Ovary (tissue), 9 donors: ENCODE data around the gene TBX18. TPM values are rescaled to one million over a fixed set of nuclear protein-coding genes. Genes with fewer than 3 reads are reported as not detected.

Source experiments
- DNase-seq, 5 donors: peaks; one replicate each; pipeline ENCODE4 v3.0.0-alpha.2; 2019 to 2020
- H3K27ac ChIP-seq, 2 donors: fragments of 200-600 bp; one replicate each; pipeline versions ENCODE4 v1.5.1 to v1.8.0; 2019 to 2022
- H3K27me3 ChIP-seq: fragments of 200-600 bp; one replicate; pipeline ENCODE4 v1.8.0; 2022
- H3K36me3 ChIP-seq: fragments of 200-600 bp; sonication (generic); one replicate; pipeline ENCODE4 v1.5.1; 2019
- H3K4me1 ChIP-seq: one replicate; pipeline ENCODE4 v1.8.1; 2013; ENCODE audit warnings: mild to moderate bottlenecking, moderate library complexity; ENCODE audit not compliant: insufficient read depth
- H3K4me3 ChIP-seq: fragments of 200-600 bp; sonication (generic); one replicate; pipeline ENCODE4 v1.5.1; 2017
- H3K9me3 ChIP-seq, 2 donors: fragments of 200-600 bp in 1 of 2; sonication (generic) in 1 of 2; one replicate each; pipeline versions ENCODE4 v1.5.1 to v1.8.1; 2013 to 2019; ENCODE audit warnings: mild to moderate bottlenecking in 1 of 2, moderate library complexity in 1 of 2
- EP300 ChIP-seq: sonication (generic); formaldehyde crosslinking; IDR thresholded peaks from one replicate; pipeline ENCODE4 v1.6.1; 2017; ENCODE audit warnings: antibody characterized with exemption
- POLR2A ChIP-seq: fragments of 450-650 bp; IDR thresholded peaks from one replicate; pipeline ENCODE4 v1.6.1; 2017; ENCODE audit warnings: antibody characterized with exemption, mild to moderate bottlenecking, moderate library complexity
- WGBS, 3 donors: extraction: QIAGEN DNeasy Blood & Tissue Kit in 1 of 3; methylation state at CpG; one replicate each; pipeline versions ENCODE4 v1.1.5 to v1.1.7; 2013 to 2017; 5-methylcytosine and 5-hydroxymethylcytosine counted together
- intact Hi-C, 4 donors: fragments of 100-400 bp; cut with DNase I; formaldehyde crosslinking; loops; one replicate each; pipeline versions ENCODE4 v1.11.0 to v1.15.1; 2022 to 2023
- polyA plus RNA-seq, 2 donors: library from polyadenylated mRNA; stranded (reverse); fragments of 200-250 nt in 1 of 2; fragments of 350-450 nt in 1 of 2; fragmentation: Illumina TruSeq in 1 of 2; extraction: RNeasy Lipid Tissue Mini Kit (QIAGEN cat#74804) in 1 of 2; gene quantifications; one replicate each; pipeline ENCODE4 v1.2.3, GENCODE V29; 2013 to 2014
- total RNA-seq, 7 donors: library from RNA; depleted of rRNA in 2 of 7; stranded (reverse); fragments of >200 nt in 2 of 7; fragmentation: NEBNext Ultra II Directional in 3 of 7; extraction: Animal tissue kit (Norgen Biotek cat#: 25700) in 3 of 7; gene quantifications; one replicate each; pipeline versions ENCODE4 v1.1.0 to v1.2.4, GENCODE V29; 2016 to 2023
- TF ChIP-seq, protein P1 (sequence below), 3 donors: fragments of 450-650 bp in 2 of 3; fragments of 200-600 bp in 1 of 3; IDR thresholded peaks; one replicate each; pipeline versions ENCODE4 v1.5.1 to v1.8.0; 2016 to 2022; ENCODE audit warnings: antibody characterized with exemption in 3 of 3, mild to moderate bottlenecking in 1 of 3
- donor health status: DM: no; HTN: no; CAD: no; lungs with moderate emphysema.
- donor health status: DM: no; HTN: no; CAD: no.
- donor health status: Bipolar disorder and iron deficiency.
- donor health status: DM: yes; HTN: yes; CAD: no.
- donor health status: DM: no; HTN: no; CAD: no.
- donor health status: DM: yes; HTN: yes; CAD: no.

TBX18 gene
- total and polyA plus RNA-seq, 9 donors: 1.3 to 13.3 (median 5.4) TPM

DNA sequence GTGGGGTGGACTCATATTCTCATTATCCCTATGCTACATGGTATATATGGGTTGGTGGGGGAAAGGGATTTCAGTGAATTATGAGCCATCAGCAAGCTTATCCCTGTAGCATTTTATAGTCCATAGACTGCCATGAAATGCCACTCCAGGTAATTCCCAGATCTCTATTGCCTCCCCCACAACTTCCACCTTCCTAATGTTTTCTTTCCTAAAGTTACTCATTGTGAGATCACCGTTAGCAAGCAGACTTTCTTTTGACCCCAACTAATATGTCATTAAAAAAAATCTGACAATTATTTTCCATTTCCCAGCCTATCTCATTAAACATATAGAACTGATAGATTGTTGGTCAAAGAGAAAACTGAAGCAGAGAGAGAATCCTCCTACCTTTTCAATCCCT lies 40.7 kb upstream of the TBX18 start:
- intact Hi-C loops: no loop called here
- H3K4me1 ChIP-seq: no peaks in the 10 kb centered on the region
- TF ChIP-seq POLR2A (no peak), EP300 (no peak)
- TF ChIP-seq, protein P1, sequence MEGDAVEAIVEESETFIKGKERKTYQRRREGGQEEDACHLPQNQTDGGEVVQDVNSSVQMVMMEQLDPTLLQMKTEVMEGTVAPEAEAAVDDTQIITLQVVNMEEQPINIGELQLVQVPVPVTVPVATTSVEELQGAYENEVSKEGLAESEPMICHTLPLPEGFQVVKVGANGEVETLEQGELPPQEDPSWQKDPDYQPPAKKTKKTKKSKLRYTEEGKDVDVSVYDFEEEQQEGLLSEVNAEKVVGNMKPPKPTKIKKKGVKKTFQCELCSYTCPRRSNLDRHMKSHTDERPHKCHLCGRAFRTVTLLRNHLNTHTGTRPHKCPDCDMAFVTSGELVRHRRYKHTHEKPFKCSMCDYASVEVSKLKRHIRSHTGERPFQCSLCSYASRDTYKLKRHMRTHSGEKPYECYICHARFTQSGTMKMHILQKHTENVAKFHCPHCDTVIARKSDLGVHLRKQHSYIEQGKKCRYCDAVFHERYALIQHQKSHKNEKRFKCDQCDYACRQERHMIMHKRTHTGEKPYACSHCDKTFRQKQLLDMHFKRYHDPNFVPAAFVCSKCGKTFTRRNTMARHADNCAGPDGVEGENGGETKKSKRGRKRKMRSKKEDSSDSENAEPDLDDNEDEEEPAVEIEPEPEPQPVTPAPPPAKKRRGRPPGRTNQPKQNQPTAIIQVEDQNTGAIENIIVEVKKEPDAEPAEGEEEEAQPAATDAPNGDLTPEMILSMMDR (IDR thresholded peaks at IDR 0.05): no peak
- no peaks in the 10 kb centered on the region for H3K27me3 ChIP-seq
- H3K27ac ChIP-seq: no peak overlapping the region
- WGBS, 3 donors: 44 to 65% (median 47%) methylated on average over 1 of the region's 1 CpG
- no peaks in the 10 kb centered on the region for H3K9me3 ChIP-seq
- H3K4me3 ChIP-seq: no peak overlapping the region
- no peak for DNase-seq
- H3K36me3 ChIP-seq: no peaks in the 10 kb centered on the region

DNA sequence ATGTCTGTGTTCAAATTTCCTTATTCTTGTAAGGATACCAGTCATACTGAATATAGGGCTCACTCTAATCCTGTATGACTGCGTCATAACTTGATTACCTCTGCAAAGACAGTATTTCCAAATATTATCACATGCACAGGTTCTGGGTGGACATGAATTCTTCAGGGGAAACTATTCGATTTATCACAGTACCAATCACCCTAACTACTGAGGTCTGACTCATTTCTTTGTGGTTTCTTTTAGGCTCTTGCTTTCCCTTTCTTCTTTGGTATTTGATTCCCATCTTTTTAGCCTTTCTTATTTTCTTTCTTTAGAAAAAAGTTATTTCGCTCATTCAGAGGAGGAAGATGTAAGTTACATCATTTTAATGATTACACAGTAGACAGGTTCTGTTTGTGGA lies 40.3 kb upstream of the TBX18 start:
- Histone ChIP-seq H3K4me3 (no peak overlapping the region), H3K27ac (no peak overlapping the region), H3K9me3 (no peaks in the 10 kb centered on the region), H3K4me1 (no peaks in the 10 kb centered on the region), H3K27me3 (no peaks in the 10 kb centered on the region), H3K36me3 (no peaks in the 10 kb centered on the region)
- no peak for DNase-seq
- TF ChIP-seq, protein P1 (IDR thresholded peaks at IDR 0.05): no peak
- no peak for TF ChIP-seq POLR2A
- no peak for TF ChIP-seq EP300
- WGBS, 3 donors: 84 to 91% (median 90%) methylated on average over 3 of the region's 3 CpGs
- intact Hi-C loops: no loop called here

DNA sequence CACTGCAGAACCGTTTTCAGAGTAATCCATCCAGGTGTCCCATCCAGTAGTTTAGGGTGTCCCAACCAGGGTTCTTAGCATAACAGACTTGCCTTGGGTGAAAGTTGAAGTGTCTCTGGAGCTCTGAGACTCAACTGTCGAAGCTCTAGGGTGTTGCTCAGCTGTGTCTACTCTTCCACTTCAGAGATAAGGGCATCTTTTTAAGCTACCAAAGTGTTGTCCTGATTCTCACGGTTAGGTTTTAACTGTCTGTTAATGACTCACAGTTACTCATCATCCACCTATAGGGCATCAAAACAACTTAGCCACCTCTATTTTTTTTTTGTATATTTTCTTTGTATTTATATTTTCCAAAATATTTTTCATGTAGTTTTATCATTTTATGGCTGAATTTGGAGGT lies 36.9 kb upstream of the TBX18 start:
- intact Hi-C loops: no loop called here
- Histone ChIP-seq H3K9me3 (no peaks in the 10 kb centered on the region), H3K4me1 (no peaks in the 10 kb centered on the region), H3K27ac (no peak overlapping the region), H3K4me3 (no peak overlapping the region), H3K27me3 (no peaks in the 10 kb centered on the region), H3K36me3 (no peaks in the 10 kb centered on the region)
- 70 to 89% (median 80%) methylated on average over 3 of the region's 3 CpGs for WGBS, 3 donors
- no peak for DNase-seq
- TF ChIP-seq, protein P1 (IDR thresholded peaks at IDR 0.05): no peak
- TF ChIP-seq EP300 (no peak), POLR2A (no peak)

DNA sequence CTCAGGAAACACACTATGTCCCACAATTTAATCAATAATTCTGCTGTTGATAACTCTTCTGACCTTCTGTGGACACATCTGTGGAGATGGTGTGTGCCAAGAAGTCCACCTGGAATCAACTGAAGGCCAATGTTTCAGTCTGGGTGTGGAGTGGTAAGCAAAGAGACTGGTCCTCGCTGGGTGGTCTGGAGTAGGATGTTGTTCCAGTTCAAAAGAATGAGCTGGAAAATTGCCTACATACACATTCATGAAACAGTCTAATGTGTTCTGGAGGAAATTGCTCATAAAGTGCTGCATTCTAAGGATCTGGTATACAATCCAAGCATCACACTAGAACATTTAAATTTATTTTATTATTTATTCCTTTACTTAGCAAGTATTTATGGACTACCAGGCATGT lies 33.9 kb upstream of the TBX18 start:
- Histone ChIP-seq H3K27me3 (no peaks in the 10 kb centered on the region), H3K4me3 (no peak overlapping the region), H3K27ac (no peak overlapping the region), H3K4me1 (no peaks in the 10 kb centered on the region), H3K9me3 (no peaks in the 10 kb centered on the region), H3K36me3 (no peaks in the 10 kb centered on the region)
- intact Hi-C loops: no loop called here
- TF ChIP-seq EP300: no peak
- no peak for TF ChIP-seq POLR2A
- TF ChIP-seq, protein P1 (IDR thresholded peaks at IDR 0.05): no peak
- WGBS, 3 donors: 12 to 25% (median 17%) methylated on average over 1 of the region's 1 CpG
- DNase-seq: no peak

DNA sequence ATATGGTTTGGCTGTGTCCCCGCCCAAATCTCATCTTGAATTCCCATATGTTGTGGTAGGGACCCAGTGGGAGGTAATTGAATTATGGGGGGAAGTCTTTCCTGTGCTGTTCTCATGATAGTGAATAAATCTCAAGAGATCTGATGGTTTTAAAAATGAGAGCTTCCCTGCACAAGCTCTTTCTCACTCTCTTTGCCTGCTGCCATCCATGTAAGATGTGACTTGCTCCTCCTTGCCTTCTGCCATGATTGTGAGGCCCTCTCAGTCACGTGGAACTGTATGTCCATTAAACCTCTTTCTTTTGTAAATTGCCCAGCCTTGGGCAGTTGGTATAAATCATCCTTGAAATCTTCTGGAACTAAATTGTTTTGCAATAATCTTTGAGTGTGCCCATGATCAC lies 31.9 kb upstream of the TBX18 start:
- Histone ChIP-seq H3K27me3 (no peaks in the 10 kb centered on the region), H3K4me3 (no peak overlapping the region), H3K36me3 (no peaks in the 10 kb centered on the region), H3K27ac (no peak overlapping the region), H3K9me3 (no peaks in the 10 kb centered on the region), H3K4me1 (no peaks in the 10 kb centered on the region)
- no peak for DNase-seq
- no peak for TF ChIP-seq POLR2A
- TF ChIP-seq, protein P1 (IDR thresholded peaks at IDR 0.05): no peak
- TF ChIP-seq EP300: no peak
- intact Hi-C loops: no loop called here
- WGBS, 3 donors: 56 to 68% (median 62%) methylated on average over 2 of the region's 2 CpGs
